Suppressor macrophage treated with lipopolysaccharide for 1 hour (primary cell): ENCODE measurements around the gene PBX1.
"Not testable (repeated sequence)": the region's sequence is repeated elsewhere in the genome, so short reads cannot be mapped to it uniquely, and the experiment has no call there.

Source experiments
- DNase-seq, 3 donors: peaks; one replicate each; pipeline ENCODE4 v3.0.0-alpha.2; 2020 to 2022

The PBX1 gene

DNA sequence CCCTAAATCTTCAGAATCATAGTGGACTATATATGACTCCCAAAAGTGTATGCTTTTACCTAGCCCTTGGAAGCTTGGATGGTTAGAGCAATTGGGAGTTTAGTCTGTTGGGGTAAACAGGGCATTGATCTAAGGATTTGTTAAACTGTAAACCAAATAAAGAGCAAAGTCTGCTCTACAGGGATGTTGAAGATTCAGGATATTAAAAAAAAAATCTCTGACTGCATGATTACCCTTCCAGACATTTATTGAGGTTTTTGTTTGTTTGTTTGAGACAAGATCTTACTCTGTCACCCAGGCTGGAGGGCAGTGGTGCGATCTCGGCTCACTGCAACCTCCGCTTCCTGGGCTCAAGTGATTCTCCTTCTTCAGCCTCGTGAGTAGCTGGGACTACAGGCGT is 31.6 kb downstream of the PBX1 start:
- DNase-seq = no peak

DNA sequence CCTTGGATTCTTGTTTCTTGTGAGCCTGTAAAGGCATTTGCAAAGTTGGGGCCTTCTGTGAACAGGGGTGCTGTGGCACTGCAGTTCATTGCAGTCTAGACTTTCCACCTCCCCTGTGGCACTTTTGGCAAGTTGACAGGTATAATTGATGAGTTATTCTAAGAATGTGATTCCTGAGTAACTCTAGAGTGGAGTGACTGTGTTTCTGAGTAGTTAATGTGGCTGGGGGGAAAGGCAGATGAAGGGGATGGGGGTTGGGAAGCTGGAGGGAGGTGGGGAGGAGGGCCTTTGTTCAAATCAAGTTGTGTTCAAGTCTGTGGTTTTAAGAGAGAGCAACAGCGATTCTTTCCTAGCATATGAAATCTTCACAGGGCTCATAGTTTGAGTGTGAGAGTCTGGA is 32.9 kb downstream of the PBX1 start:
- DNase-seq = no peak

DNA sequence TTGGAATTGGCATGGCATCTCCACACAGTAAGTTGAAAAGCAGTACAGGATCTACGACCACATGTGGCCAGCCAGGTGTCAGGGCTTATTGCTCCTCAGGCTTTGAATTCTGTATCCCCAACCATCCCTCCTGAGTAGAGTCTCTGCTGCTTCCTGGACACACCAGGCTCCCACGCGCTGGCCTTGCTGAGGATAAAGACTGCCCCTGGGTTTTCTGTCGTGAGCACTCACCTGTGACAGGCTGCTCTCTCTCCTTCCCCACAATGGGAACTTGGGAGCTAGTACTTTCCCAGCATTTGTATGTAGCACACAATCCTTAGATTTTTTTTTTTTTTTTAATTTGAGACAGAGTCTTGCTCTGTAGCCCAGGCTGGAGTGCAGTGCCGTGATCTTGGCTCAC is 33.6 kb downstream of the PBX1 start:
- no peak for DNase-seq

DNA sequence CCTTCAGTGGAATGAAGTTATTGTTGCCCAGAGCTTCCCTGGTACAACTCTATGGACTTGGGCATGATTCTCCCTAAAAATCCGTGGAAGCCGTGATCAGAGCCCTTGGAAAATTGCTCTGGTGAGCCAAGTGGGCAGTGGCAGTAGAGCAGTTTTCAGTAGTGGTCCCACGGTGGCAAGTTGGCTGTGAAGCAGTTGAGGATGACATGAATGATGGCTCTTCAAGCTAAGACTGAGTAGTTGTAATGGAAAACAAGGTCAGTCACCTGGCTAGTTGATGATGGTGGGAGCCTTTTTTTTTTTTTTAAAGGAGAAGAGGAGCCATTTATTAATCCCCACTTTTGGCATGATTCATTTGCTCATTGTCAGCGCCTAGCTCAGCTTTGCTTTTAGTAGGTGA is 36.2 kb downstream of the PBX1 start:
- DNase-seq = no peak

DNA sequence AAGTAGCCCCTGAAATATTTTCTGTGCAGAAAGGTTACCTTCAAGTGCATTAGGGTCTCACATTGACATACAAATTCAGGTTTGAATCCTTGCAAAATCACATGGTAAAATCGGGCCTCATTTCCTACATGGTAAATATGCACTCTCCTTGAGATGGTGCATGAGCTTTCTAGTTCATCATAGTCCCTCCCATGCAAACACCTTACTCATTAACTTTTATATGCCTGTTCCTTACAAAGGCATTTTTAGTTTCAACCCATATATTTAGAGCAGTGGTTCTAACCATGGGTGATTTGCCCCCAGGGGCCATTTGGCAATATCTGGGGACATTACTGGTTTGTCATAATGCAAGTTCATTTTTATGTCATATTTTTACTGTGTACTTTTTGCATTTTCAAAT is 37.2 kb downstream of the PBX1 start:
- DNase-seq = no peak

DNA sequence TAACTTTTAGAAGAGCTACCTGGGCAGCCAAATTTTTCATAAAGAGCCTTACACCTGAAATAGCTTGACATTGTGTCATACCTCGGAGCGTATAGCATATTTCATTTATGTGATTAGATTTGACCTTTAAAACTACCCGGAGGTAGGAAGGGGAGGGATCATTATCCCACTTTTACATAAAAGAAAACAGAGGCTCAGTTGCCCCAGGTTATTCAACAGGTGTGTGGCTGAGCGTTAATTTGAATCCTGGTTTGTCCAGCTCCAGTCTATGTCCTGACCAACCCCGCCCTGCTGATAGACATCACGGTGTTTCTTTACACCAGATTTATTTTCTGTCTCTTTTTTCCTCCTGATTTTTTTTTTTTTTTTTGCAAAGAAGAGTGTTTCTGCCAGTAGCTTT is 39.7 kb downstream of the PBX1 start:
- no peak for DNase-seq

DNA sequence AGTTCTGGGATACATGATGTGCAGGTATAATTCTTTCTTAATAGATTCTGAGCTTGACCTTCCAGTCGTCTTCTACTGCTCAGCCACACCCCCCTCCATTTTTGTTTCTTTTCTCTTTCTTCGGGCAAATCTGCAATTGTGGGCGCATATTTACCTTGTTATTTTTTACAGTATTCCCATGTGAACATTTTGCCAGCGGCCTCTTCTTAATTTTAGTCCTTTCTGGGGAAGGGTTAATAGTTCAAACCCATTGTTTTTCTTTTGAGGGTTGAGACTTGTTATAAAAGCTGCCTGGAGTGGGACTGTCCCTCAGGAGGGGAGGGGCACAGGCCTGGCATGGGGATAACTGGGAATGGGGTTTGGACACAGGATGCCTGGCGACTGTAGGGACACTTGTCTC is 40.3 kb downstream of the PBX1 start:
- DNase-seq = no peak

DNA sequence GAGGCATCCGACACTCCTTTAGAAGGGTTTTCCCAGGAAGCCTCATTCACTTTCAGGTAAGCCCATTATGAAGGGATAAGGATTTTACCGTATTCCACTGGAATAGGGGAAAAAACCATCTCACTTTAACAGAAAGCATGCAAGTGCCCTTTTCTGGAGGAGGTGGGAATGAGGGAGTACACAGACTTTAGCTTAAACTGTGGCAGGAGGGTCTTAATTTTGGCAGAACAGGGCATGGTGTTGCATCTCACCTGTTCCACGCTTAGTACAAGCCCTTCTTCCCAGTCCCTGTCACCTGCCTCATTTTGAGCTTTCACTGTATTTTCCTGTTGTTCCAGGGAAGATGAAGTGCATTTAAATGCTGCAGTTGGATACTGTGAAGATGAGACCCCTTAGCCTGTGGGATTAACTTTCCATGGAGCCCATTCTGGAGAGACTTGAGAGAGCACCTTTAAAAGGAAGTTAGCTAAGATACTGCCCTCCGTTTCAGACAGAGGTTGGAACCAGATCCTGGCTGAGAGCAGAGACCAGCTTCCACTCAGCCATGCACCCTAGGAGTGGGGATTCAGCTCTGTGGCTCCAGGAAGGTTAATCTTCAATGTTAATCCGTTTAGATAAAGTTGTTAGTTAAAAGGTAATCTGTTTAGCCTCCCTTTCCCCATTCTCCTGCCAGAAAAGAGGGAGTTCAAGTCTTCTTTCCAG is 42.6 kb downstream of the PBX1 start:
- no peak for DNase-seq

DNA sequence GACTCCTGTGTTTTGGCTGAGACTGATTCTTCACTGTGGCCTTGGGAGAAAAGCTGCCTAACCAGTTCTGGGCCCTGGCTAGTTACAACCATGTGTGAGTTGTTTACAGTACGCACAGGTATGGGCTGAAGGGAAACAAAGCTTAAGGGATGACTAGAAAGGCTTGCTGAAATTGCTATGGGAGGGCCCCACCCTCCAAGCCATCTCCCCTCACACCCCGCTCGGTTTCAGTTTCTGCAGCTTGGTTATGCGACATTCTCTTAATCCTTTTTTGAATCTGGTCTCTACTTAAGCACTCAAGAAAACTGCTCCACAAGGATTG is 43.1 kb downstream of the PBX1 start:
- DNase-seq = no peak

DNA sequence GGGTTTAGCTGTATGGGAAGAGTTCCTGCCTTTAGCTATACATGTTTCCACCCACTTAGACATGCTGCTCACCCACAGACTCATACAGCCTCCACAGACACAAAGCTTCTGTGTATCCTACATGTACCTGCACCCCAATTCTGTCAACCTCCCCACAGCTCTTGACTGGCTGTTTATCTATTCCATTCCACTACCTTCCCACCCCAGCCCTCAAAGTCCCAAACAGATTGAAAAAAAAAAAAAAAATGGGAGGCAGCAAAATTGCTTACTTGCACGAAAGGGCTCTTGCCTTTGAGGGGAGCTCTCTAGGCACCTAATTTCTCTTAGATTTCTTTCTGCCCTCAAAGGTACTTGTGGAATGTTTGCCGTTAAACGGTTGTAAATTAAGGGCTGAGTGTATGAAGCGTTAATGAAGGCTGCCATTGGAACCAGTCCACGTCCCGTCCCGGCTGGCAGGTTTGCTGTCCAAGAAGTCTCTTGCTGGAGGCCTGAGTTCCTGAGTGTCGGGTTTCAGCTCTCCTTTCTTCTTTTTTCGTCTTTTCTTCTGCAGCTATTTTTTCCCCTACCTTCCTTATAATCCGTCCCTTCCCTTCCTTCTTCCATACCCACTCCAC is 43.6 kb downstream of the PBX1 start:
- DNase-seq = no peak

DNA sequence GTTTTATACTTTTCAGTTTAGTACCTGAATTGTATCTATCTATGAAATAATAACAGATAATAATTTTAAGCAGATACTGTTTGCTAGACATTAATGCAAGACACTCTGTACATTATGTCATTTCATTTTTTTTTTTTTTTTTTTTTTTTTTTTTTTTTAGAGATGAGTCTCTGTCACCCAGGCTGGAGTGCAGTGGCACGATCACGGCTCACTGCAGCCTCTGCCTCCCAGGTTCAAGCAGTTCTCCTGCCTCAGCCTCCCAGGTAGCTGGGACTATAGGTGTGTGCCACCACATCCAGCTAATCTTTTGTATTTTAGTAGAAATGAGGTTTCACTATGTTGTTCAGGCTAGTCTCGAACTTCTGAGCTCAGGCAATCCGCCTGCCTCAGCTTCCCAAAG is 44.8 kb downstream of the PBX1 start:
- not testable (repeated sequence) for DNase-seq

DNA sequence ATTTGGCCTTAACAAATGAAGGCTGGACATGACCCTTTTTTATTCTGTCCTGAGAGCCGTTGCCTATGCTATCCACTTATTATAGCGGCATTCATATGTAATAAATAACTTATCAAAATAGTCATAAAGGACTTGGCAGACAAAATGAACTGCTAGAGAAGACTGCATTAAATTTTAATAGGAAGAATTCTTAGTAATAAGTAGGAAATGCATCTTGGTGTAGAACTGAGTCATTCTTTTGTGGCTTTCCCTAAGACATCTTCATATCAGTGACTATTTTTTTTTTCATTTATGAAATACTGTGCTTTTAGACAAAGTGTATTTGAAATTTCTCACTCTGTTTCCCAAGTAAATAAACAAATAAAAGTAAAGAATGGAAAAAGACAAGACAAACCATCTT is 45.6 kb downstream of the PBX1 start:
- DNase-seq = no peak

DNA sequence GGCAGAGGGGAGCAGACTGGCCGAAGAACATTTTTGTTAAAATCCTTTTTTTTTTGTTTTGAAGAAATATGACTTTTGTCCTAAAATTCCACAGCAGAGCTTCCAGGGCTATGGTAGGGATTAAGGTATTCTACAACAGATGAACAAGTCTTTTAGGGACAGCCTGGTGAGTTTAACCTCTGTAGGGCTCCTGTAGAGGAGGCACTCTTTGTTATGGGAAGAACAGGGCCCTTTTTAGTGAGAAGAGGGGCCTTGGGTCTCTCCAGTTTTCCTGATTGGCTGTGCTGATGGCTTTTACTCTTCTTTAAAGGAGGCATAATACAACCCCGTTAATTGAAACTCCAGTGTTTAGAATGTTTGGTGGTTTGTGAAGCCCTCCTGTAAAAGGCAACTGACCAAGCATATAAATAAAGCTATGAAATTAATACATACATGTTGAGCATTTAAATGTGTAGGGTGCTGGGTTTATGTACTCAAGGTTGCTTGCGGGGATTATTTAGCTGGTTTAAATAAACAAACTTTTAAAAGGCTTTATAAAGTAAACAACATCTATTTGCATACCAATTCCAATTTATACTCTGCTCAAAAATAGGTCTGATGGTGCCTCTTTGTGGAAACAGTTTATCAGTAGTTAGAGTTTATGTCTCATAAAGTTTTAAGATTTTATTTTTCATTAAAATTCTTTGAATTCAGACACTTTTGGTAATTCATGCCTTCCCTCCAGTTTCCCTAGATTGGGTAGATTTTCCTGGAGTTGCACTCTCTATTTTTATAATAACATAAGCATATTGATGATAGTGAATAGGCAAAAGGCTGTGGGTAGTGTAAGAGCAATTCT is 46.5 kb downstream of the PBX1 start:
- no peak for DNase-seq

DNA sequence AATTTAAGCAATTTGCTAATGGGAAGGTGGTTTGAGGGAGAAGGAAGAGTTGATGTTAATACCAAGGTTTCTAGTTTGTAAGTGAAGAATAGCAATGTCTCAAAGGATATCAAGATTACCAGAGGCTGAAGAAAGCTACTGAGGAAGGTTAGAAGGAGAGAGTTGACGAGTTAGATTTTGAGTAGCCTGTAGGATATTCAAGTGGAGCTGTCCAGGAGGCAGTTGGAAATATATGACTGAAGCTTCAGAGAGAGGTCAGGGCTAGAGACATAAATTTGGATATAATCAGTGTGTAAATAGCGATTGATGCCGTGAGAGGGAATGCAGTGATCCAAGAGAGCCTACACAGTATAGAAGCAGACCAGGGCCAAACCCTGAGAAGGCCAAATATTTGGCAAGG is 48.4 kb downstream of the PBX1 start:
- no peak for DNase-seq

DNA sequence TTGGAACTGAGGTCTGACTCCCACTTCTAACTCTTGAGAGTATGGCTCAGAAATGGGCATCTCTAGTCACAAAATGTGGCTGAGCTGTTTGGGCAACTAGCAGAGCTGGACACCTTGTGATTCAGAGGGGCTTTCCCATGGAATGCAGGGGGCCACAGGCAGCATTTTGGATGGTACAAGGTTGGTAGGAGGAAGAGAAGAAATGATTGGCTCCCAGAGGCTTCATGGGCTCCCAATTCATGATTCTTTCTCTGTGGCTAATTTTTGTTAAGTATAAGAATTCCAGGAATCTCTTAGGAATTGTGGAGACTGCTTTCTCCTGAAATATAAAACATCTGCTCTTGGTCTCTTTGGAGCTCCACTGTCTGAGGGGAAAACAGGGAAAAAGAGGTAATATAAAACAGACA is 49.7 kb downstream of the PBX1 start:
- no peak for DNase-seq

DNA sequence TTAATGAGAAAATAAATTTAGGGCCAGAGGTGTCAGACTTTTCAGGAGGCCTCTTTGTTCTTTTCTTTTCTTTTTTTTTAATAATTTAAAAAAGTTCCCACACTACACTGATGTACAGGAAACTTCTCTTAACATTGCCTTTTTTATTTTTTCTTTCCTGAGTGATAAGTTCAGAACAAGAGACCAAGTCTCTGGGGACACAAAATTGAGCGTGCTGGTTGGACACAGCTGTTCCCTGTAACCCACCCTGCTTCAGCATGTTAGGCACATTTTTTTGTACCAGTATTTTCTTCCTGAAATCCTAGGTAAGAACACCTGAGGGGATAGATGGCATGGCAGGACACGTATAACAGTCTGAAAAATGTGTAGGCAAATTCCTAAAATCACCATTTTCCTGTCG is 50.1 kb downstream of the PBX1 start:
- DNase-seq = no peak

DNA sequence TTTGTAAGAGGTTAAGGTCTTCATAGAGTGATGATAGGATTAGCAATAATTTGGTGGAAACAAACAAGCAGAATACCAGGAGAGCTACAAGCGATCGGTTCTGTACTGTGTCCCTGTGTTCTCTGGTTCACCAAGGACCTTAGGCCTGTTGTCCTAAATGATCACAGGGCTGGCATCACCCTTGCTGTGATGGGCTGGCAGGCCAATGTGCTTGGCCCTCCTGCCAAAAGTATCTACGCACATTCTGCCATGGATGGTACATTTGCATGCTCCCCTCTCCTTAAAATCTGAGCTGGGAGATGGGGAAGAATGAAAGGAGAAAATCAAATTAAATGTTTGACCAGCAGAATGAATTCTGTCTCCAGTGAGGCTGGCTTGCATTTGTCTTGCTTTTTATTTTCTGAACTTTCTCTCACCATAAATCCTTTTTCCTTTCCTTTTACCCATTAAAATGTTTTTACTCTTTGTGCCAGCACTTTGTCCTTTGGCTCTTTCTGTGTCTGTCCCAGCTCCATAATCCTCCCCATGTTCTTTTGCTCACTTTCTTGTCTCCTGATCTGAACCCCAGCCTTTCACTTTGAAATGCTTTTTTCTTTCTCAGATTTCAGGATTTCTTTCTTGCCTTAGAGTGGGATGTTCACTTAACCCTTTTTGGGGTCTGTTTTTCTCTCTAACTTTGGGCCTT is 51.7 kb downstream of the PBX1 start:
- no peak for DNase-seq

DNA sequence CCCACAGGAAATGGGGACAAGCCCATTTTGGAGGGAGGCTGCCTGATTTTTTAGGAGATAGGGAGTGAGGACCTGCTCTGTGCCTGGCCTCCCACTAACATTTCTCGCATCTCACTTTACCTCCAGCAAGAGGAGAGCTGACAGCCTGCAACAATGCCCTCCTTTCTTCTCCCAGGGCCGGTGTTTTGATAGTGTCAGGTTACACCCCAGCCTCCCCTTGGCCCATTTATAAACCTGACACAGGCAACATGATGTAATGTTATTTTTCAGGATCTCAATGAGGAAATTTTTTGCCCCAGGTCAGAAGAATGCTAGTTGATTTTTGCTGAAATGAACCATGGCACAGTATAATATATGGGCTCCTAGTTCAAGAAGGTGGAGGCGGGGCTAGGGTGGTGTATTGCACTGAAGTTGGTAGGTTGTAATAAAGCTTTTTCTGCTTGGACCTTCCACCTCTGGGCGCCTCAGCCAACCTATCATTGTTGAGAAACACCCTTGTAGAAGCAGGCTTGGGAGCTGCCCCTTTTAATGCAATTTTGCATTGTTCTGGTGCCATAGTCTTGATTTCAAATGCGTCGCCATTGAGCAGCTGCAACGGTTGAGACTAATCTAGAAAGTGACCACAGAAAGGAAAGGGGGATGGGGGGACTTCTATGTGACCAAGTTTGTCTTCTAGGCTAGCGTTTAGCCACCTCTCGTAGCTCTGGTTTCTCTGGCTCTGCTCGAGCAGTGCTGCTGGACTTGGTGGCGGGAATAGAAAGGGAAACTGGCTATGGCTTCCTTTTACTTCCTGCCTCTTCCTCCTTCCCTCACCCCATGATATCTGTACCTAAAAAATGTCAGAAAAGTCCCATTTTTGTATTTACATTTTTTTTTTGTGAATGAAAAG is 53.0 kb downstream of the PBX1 start:
- no peak for DNase-seq

DNA sequence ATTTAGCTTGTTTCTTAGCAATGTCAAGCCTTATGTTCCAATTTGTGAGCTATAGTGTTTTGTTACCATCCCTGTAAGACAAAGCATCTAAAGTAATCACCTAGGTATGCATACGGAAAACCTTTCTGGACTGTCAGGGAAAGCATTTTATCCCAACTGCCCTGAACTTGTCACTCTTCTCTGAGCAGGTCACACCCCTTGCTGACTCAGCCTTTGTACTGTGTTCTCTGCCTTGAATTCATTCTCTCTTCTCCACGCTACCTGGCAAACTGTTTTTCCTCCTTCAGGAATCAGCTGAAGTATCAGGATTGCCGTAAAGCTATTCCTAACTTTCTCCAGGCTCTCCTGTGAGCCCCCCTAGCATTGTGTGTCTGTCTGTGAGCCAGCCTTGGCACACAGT is 54.2 kb downstream of the PBX1 start:
- DNase-seq = no peak

DNA sequence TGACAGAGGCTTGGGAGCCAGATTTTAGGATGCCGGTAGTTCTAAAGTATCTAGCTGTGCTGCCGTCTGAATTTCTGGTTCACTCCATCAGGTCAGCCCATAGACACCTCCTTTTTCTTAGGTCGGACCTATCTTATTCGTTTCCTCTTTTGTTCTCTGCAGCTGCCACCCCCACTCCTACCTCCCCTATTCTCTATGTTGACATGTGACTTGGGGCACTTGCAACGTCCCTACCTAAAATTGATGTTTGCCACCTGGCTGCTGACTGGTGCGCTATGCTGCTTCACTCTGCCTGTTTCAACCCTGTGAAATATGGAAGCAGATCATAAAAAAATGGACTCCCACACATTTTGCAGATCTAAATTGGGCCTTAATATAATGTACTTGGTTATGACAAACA is 55.3 kb downstream of the PBX1 start:
- DNase-seq = no peak

DNA sequence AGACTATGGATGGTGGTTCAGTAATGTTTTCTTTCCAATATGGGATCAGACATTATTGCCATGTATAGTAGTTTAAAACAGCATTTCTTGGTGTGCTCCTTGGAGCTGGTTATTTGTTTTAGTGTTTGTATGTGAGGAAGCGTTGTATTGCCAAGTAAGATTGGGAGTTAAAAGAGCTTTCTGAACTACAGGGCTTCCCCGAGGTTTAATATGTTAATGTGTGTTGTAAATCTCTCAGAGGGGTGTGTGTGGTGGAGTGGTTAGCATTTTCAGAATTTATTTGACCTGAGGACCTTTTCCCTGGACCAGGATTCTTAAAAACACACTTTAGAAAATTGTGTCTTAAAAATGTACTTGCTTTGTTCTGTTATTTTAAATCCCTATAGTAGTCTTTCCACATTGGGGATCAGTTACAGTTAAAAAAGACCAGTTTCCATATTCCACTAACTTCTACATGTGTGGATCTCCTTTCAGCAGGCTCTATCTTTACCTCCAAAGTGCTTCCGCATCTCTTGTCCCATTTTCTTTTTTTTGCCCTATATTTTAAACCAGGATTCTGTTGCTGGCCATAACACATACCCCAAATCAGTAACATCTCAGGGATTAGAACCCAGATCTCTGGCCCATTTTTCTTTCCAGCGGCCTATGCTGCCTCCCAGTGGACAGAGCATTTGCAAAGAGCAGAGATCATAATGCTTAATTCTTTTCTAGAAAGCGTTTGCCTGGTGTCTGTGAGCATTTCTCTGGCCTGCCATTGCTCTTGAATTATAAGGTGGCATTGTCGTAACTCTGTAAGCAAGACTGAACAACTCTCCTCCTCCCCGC is 58.6 kb downstream of the PBX1 start:
- DNase-seq = no peak

DNA sequence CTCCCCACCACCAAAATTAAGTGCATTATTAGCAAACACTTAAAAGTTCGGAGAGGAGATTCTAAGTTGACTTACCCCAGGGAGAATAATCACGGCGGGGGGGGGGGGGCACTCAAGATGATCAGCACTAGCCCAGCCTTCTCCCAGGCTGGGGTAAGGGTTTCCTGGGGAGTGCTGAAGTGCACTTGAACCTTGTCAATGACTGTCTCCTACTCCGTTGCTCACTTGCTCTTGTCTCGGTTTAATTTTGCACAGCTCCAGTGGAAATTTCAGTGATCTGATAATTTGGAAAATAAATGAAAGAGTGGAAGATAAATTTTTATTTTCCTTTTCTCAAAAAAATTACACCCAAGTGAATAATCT is 59.2 kb downstream of the PBX1 start:
- DNase-seq = no peak
